GM18873 (cell line): ENCODE measurements around the gene CTNND1.

Source experiments
- ATAC-seq: cut with Tn5 transposase; IDR thresholded peaks from one replicate; pipeline ENCODE4 v1.9.1; 2021; ENCODE audit warnings: mild to moderate bottlenecking, moderate library complexity, moderate number of reproducible peaks; ENCODE audit not compliant: unreplicated experiment, low FRiP score

The CTNND1 gene

DNA sequence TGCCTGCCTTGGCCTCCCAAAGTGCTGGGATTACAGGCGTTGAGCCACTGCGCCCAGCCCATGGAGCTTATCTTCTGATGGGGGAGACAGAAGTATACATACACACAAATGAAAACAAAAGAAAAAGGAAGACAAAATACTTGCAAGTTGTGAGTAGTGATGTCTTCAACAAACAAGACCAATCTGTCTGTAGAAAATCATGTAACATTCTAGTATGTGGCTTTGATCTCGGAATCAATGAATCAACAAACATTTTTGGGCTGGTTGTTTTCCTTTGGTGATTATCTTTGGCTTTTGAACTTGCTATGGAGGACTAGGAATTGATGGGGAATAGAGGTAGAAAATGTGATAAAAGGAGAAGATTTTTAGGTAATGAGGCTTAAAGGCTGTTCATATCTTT lies 3.4 kb upstream of the CTNND1 start:
- no peak for ATAC-seq

DNA sequence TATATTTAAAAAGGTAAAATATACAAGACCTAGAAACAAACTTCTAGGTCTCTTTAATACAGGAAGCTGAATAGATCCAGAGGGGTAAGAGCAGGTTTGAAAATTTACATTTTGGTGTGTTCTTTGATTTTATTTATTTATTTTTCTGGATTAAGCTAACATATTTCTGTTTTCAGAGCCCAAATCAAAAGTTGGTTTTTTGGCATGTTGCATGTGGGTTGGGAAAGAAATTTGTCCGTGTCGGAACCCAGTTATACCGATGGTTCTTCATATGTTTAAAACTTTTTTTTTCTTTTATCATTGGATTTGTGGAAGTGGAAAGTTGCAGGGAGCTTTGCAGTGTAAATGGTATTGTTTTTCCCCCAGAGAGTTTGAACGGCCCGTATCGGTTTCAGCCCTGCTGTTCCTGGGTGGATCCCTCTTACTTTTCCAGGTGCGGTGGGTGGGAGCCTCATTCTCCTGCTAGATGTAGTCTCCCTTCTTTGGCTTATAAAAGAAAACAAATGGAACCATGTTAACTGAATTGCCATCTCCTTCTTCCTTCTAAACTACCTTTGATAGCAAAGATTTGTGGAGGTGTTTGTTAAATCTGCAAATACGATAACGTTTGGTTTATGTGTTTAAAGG lies 746 bp downstream of the CTNND1 start:
- ATAC-seq = no peak

DNA sequence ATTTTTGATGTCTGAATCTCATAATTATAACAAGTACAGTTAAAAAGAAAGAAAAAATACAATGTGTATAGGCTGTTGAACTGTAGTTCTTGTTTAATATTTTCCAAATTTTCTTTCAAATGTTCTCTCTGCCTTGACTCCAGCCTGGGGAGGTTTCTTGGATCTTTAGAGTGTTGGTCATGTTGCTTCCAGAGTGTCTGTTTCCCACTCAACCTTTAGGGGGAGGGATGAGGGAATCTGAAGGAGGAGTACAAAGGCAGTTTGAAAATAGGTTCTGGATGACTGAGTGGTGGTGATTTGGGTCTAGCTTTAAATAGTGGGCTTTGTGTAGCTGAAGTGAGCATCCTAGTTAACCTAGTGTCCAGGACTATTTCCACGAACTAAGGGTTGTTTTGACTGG lies 2.0 kb downstream of the CTNND1 start:
- ATAC-seq = no peak

DNA sequence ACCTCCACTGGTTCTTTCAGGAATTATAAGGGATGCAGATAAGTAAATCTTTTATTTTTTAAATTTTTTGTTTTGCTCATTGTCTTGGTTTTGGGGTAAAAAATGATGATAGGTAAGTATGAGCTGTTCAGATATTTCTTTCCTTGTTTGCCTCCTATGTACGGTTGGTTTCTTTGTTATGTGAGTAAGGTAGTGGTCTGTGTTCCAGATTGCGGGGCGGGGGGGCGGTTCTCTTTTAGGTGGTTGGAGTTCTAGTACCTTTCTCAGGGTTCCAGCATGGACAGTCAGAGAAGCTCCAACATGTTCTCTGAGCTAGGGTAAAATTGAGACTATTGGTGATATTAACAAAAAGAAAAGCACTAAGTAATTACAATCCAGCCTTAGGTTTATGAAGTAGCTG lies 2.4 kb downstream of the CTNND1 start:
- no peak for ATAC-seq

DNA sequence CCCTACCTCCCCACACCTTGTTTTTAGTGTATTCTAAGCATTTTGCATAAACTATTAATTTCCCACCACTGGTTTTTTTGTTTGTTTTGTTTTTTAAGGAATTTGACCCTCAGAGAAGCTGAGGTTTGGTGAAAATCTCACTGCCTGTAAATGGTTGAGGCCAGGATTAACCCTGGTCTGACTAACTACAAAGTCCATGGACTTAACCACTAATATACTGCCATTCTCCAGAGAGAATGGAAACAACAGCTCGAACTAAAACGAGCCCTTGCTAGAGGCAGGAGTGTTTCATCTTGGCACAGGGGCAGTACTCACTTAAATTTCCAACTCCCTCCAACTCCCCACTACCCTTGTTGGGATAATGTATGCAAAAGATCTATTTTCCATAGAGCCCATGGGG lies 3.0 kb downstream of the CTNND1 start:
- no peak for ATAC-seq

DNA sequence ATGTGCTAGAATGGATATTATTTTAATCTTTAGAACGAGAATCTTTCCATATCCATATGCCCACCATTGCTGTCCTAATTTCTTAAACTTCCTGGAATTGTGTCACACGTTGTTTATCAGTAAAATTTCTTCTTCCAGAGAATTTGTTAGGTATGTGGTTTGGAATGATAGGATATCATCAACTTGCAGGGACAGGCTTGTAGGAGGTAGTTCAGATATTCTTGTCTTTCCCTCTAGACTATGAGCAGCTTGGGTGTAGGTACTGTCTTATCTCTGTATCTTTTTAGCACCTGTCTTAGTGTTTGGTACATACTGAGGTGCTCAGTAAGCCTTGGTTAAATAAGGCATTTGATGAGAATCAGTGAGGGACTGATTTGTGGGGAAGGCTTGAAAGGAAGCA lies 3.4 kb downstream of the CTNND1 start:
- ATAC-seq = no peak

DNA sequence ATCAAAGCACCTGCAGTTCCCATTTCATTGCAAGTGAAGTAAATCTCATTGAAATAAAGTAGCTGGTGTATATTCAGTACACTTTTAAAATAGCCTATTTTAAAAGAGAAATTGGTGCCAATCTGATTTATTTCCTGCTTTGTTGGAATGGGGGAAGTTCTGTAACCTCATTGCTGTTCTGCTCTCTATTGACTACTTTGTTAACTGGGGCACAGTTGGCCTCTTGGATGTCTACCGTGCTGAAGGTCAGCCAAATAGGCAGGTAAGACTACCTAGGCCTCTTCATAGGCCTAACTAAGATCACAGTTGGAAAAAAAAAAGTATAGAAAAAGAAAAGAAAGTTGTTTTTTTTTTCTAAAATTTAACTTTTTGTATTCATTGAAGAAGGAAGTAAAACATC lies 9.2 kb downstream of the CTNND1 start:
- no peak for ATAC-seq

DNA sequence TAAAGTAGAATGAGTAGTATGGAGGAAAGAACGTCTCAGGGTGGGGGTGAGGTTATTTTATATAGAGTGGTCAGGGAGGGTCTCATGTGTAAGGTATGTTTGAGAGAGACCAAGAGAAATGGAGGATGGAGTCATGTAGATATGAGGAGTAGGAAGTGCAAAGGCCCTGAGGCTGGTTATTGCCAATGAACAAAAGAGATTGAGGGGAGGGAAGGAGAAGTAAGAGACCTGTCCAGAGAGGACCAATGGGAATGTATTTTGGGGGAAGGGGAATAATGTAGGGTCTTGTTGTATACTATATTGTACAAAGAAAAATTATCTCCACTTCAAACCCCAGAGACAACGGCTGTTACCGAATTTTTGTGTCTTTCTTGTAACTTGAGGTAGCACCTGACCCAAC lies 9.8 kb downstream of the CTNND1 start:
- ATAC-seq = no peak

DNA sequence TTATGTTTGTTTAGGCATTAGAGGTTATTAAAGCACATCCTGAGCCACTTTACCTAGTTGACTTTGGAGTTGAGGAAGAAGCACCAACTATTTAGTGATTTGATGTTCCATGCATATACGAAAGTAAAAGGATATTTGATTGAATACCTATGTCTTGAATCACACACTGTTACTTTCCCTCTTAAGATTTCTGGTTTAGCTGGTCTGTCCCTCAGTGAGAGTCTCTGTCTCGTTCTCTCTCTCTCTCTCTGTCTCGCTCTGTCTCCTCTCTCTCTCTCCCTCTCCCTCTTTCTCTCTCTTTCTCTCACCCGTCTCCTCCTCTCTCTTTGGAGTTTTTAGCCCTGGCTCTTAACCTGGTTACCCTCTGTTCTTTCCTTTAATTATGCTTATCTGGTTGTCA lies 11.0 kb downstream of the CTNND1 start:
- no peak for ATAC-seq

DNA sequence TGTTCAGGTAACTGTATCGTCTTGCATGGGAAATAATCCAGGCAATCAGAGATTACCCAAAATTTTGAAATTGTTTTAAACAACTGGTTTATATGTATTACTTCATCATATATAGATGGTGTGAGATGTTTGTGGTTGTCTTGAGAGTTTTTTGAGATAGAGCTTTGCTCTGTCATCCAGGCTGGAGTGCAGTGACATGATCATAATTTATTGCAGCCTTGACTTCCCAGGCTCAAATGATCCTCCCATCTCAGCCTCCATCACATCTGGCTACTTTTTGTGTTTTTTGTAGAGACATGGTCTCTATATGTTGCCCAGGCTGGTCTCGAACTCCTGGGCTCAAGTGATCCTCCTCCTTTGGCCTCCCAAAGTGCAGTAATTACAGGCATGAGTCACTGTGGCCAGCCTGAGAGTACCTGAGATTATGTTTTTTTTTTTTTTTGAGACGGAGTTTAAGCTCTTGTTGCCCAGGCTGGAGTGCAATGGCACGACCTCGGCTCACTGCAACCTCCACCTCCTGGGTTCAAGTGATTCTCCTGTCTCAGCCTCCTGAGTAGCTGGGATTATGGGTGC lies 11.5 kb downstream of the CTNND1 start:
- ATAC-seq = no peak

DNA sequence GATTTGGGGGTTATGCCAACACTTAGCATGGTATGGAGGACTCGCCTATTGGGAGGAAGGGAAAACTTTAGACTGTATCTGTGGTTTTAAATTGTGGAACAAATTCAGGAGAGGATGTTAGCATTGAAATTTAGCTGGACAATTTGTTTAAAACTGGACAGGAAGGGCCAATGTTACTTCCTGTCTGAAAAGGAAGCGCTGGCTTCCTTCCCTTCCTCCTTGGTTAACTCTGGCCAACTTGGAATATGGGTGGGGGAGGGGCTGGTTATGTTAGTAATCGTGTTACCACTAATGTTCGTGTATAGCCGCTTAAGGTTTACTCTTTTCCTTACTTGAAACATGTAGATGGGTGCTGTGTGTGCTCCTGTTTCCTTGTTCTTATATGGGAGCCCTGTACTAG lies 13.9 kb downstream of the CTNND1 start:
- ATAC-seq = no peak

DNA sequence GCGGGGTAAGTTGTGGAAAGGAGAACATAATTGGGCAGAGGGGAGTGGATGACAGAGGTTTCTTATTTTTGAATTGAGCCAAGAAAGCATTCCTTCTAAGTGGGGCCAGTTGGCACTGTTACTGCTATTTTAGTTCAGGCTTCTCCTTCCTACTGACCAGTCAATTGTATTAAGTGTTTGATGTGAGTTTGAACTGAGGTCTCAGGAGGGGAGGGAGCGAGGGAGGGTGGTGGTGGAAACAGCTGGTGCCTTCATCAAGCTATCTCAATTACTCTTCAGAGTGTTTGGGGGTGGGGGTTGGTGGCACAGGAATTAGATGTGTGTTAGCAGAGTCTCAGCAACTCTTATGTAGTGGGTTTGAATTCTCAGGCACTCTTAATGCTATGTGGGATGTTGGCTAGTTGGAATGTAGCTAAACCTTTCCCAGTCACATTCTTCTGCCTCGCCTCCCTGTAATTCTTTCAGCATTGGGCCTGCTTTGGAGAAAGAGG lies 14.5 kb downstream of the CTNND1 start:
- no peak for ATAC-seq

DNA sequence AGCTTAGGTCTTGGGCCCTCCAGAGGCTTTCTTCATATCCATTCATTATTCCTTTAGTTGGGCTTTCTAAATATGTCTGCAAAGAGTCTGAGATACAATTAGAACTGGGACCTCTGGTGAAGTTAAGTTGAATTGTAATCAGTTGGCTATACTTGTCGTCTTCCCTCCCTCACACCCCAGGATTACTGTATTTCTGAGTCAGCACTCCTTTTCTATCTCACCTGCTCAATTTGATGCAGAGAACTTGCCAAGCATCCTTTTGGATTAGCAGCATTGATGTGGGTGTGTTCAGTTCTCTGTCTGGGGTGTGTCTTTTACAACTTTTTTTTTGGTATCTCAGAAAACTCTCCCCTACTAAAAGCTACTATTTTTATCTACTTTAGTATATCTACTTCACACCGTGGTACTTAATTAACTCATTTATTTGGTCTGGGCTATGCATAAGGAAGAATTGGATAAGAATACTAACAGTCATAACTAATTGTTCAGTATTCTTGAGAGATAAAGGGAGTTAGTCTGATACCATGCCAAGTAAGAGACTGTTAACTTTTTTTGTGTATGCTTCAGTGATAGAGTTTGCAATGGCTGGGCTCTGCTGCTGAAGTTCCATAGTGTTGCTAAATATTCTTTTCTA lies 15.1 kb downstream of the CTNND1 start:
- no peak for ATAC-seq

DNA sequence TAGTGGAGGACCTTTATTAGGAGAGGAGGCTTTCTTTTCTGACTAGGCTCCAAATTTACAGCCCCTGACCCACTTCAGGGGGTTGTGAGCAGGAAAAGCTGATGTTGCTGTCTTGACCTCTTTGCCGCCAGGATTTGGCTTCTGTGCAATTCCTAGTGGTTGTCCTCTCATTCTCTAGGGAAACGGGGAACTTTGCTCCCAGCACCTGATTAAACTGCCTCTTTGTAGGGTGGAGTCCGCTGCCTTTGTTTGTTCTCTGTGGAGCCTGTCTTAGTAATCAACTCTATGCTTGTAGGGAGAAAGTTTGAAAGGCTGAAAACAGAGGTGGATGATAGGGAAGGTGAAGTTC lies 16.3 kb downstream of the CTNND1 start:
- no peak for ATAC-seq

DNA sequence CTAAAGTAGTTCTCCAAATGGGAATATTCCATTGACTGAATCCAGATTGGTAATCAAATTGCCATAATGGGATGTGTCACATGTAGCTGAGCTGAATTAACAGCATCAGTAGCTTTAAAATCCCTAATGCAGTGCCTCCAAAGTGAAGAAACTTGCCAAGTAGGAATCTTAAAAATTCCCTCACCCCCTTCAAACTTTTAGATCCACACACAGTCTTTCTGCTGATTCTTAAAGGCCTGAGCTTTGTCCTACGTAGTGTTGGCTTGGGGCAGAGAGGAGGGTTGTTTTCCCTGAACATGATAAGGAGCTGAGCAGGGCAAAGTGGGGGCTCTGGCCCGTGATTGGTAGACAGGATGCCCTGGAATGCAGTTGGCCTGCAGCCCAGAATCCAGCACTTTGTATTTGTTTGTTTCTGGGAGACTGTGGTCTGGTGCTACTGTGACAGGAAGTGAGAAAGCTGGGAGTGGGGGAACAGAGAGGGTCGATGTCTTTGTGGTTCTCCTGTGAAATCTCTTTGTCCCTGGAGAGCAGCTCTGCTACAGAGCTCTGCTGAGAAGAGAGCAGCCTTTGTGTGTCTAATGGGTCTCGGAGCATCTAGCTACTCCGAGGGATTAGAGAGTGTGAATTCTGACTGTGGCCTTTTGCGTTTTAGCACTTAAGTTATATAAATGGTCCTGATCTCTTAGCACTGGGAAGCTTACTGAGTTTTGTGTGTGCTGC lies 16.9 kb downstream of the CTNND1 start:
- no peak for ATAC-seq

DNA sequence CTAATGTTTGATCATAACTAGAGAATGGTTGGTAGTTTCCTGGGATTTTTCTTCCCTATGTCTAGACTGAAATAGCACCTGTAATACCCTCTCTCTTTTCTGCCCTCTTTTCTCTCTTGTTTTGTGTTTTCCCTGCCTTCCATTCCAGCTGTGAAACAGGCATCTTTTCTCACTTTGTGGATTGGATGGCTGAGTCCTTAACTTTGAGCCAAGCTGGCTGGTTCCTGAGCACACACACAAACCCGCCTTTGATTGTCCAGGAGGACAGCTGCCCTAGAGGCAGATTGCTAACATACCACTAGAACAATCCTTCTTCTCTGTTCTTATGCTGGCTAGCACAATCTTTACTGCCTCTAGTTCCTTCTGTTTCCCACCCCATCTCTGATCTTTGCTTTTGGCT lies 17.7 kb downstream of the CTNND1 start:
- ATAC-seq = no peak

DNA sequence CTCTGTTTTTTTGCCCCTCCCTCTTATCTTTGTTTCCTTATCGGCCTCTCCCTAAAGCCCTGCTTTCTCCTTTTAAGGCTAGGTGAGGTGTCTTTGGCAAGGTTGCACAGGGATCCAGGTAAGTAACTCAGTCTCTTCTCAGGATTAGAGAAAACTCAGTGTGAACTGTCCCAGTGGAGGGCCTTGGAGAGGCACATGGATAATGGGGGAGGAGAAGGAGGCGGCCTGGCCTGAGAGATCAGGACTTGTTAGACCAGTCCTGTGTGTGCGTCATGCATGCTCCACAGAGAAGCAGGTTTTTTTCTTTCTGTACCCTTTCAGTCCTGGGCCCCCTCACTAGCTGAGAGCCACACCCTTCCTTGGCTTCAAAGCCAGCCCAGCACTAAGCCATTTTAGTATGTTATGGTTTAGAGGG lies 19.9 kb downstream of the CTNND1 start:
- no peak for ATAC-seq

DNA sequence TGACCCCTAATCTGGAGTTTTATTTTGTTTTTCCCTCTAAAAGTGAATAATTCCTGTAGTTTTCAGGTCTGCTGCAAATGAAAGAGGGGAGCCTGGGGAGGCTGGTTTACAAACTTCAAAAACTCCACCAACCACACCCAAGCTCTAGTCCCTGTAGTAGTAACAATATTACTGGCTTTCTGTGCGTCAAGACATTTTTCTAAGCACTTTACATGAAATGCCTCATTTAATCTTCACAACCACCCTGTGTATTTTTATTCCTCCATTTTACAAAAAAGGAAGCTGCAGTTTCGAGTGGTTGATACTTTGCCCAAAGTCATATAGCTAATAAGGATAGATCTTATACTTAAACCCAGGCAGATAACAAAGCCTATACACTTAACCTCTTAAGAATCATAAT lies 23.5 kb downstream of the CTNND1 start:
- ATAC-seq = no peak

DNA sequence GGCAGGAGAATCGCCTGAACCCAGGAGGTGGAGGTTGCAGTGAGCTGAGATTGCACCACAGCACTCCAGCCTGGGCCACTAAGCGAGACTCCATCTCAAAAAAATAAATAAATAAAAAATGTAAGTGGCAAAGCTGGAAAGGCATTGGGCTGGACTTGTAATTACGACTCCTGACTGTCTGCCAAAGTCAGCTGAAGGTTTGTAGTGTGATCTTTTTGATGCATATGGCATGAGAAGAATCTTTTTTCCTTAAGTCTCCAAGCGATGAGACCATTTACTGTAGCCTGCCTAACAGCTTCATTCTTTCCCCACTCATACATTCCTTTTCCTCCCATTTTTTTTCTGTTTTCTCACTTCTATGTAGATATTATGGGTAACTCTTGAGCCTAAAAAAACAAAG lies 24.8 kb downstream of the CTNND1 start:
- ATAC-seq = no peak

DNA sequence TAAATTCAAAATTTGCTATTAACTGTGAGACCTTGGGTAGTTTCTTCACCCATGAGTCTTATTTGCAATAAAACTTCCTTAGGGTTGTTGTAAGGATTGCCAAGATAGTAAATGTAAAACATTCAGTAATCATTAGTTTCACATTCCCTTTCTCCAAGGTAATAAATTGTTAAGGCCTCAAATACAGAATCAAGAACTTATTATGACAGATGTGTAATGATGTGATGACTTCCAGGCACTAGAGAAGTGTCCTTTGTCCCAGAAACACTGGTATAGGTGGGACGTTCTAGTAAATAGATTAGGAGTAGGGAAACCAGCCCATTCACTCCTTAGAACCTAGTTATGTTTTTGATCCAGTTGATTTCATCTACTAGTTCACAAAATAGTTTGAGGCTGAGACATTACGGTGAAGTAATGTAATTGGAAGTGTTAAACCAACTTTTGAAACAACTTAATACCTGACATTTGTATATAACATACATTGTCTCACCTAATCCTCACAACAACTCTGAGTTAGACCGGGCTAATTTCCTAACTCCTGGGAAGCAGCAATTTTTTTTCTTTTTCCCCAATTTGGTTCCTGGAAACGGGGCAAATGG lies 25.5 kb downstream of the CTNND1 start:
- ATAC-seq = no peak
